HG02943 (cell line): Measurements from ENCODE around the gene PGP.
"Not testable (repeated sequence)": the region's sequence is repeated elsewhere in the genome, so short reads cannot be mapped to it uniquely, and the experiment has no call there.

Experiments used
- ATAC-seq: cut with Tn5 transposase; IDR thresholded peaks from one replicate; pipeline ENCODE4 v1.9.1; 2021; ENCODE audit warnings: mild to moderate bottlenecking, low read depth, moderate library complexity; ENCODE audit not compliant: unreplicated experiment

PGP gene

GRCh38 chr16:2214719-2214968, at the start of gene PGP:
Gene PGP, minus strand, starts transcription at chr16:2214840. Its CDS starts 63 bp downstream, at chr16:2214777.
- ATAC-seq, result no peak

DNA sequence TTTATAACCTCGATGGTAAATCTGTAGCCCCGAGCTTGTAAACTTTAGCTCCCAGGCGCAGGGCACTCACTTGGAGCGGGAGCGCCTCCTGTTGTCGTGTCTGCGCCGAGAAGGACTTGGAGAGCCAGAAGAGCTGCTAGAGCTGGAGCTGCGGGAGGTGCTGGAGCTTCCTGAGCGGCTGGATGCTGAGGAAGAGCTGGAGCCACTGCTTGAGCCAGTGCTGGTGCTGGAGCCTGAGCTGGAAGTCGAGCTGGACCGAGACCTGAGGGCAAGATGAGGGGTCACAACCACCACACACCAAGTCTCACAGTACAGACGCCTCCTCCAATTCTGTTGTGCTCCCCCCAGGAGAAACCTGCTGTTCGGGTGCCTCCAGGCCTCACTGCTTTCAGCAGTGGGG, 48.4 kb upstream of the PGP start:
- not testable (repeated sequence) for ATAC-seq

- ATAC-seq, result no peak
These were observed 45.6 kb upstream of the PGP start for GRCh38 chr16:2260250-2260649.

DNA sequence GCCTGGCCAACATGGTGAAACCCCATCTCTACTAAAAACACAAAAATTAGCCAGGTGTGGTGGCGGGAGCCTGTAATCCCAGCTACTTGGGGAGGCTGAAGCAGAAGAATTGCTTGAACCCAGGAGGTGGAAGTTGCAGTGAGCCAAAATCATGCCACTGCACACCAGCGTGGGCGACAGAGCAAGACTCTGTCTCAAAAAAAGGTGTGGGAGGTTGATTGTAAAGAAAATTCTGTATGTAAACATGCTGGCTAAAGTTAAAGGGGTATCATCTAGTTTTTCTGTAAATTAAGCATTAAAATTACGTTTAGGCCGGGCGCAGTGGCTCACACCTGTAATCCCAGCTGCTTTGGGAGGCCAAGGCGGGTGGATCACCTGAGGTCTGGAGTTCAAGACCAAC, 43.9 kb upstream of the PGP start:
- not testable (repeated sequence) for ATAC-seq

DNA sequence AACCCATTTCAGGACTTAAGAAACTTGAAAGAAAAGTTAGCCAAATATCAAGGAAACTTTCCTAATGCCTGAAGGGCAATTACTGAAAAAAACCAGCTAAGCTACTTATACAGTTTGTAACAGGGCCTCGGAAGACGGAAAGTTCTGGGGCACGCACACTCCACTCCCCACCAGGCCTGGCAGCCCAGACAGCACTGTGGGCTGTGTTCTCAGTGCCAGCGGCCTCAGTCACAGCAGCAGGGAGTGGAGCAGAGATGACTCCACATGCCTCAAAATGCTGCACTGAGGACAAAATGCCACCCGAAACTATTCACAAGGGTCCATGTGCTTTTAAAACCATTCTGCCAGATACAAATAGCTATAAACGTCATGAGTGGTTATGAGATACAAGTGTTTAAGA, 43.1 kb upstream of the PGP start:
- ATAC-seq, result no peak

- no peak for ATAC-seq
These were observed 42.0 kb upstream of the PGP start for GRCh38 chr16:2256531-2257140.

GRCh38 chr16:2253293-2253692, 38.7 kb upstream of the PGP start:
- no peak for ATAC-seq

GRCh38 chr16:2252806-2253148, 38.1 kb upstream of the PGP start:
- no peak for ATAC-seq

- peak; percentile 79 for ATAC-seq
These were observed 36.9 kb upstream of the PGP start, which contains the start of gene ECI1 for GRCh38 chr16:2251296-2252111. Gene ECI1, minus strand, starts transcription at chr16:2251587. Its CDS starts 21 bp downstream, at chr16:2251566.

DNA sequence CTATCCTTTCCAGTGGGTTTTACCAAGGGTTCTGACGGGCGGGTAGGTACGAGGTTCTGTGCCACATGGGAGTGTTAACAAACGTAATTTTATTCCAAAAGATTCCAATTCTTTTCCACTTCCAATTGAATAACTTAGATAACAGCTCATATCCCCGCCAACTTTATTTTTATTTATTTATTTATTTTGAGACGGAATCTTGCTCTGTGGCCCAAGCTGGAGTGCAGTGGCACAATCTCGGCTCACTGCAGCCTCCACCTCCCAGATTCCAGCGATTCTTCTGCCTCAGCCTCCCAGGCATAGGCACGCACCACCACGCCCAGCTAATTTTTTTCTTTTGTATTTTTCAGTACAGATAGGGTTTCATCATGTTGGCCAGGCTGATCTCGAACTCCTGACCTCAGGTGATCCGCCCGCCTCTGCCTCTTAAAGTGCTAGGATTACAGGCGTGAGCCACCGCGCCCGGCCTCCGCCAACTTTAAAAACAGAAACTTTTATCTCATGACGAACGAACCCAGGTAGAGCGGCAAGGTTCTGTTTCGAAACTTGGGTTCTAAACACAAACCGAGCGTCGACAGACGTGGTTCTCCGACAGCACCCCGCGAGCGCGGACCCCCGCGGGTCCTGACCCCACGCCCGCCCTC, 36.1 kb upstream of the PGP start:
- no peak for ATAC-seq

DNA sequence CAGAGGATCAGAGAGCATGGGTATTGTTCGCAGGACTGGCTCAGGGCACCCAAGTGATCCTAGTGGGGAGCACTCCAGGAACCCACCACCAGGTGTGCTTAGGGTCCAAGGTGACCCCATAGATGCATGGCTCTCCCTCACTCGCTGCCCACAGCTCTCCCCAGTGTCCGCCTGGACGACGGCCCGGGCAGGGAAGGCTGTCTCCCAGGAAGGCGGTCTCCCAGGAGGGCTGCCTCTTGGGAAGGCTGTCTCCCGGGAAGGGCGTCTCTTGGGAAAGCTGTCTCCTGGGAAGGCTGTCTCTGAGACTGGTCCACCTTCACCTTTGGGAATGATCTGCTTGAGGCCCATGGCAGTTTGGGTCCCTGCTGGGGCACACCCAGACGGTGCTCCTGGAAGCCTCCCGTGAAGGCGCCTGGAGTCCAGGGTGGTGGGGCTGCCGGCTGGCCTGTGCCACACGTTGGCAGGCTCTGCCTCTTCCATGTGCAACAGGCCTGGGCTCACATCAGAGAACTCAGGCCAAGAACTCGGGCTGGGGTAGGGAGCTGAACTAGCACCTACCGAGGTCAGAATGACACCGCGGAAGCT, 31.8 kb upstream of the PGP start:
- ATAC-seq, result no peak

DNA sequence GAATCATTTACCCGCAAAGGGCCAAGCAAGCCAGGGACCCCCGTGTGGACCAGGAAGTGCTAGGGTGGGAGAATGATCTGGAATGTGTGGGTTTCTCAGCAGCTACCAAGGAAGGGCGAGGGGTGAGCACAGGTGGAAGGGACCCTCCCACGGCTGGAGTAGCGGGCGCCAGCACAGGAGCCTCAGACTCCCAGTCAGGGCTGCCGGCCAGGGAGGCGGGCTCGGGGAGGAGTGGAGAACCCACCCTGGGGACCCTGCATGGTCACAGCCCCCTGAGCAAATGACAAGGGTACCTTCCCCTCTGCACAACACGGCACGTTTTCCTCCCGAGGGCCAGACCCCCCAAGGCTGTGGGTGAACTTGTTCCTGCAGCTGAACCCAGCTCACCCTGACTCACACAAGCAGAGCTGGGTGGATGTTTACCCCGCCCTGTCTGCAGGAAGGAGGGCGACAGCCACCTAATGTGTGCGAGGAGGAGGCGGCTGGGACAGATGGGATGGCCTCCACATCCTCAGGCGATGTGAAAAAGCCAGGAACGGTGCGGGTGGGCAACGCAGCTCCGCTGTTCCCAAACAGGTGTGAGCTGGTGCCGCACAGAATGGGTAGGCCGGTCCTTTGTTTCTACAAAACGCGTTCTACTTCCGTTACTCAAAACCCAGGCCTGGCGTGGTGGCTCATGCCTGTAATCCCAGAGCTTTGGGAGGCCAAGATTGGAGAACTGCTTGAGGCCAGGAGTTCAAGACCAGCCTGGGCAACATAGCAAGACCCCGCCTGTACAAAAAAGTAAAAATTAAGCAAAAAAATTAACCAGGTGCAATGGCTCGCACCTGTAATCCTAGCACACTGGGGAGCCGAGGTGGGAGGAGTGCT, 30.5 kb upstream of the PGP start:
- ATAC-seq, result no peak

DNA sequence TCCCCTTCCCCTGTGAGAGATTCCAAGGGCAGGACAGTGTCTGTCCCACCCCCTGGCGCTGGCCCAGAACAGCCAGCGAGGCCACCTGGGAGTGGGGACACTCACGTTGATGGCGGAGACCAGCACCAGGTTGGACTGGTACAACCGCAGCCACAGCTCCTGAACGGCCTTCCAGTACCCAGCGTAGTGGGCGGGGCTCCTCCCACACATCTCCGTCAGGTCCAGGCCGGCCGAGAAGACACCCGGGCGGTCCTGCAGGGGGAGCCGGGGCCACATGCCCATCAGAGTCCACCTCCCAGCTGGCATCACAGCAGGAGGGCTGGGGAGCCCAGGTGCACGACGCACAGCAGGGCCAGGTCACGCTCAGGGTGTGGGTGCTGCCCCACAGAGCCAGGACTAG, 29.7 kb upstream of the PGP start:
- ATAC-seq, result no peak

DNA sequence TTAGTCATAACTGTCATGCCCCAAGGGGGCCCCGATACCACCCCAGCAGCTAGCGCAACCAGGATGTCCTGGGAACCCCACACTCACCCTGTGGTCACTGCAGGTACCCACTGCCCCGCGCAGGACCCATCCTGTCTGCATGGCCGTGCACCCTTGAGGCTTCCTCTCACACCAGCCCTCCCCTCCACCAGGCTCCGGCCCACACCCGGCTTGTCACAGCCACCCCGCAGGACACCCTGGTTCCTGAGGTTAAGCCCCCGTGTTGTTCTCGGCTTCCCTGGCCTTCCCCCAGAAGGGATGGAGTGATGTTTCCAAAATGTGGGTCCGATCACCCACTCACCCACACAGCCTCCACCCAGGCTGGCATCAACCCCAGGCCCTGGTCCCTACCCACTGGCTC, 29.1 kb upstream of the PGP start:
- no peak for ATAC-seq

DNA sequence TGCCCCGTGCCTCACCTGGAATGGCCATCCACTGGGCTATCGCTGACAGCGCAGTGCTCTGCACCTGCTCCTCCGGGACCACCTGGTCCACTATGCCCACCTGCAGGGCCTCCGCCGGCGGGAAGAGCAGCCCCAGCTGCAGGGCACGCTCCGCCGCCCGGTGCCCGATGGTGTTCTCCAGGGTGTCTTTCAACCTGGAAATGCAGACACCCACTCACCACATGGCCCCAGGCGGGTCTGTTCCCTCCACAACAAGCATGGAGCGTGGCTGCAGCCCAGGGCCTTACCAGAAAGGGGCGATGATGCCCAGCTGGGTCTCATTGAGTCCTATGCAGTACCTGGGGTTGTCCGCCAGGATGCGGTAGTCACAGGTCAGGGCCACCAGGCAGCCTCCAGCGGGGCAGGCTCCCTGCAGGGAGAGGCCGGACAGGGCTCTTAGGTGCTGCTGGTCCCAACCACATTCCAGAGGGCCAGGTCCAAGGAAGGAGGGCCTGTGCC, 28.4 kb upstream of the PGP start:
- no peak for ATAC-seq

DNA sequence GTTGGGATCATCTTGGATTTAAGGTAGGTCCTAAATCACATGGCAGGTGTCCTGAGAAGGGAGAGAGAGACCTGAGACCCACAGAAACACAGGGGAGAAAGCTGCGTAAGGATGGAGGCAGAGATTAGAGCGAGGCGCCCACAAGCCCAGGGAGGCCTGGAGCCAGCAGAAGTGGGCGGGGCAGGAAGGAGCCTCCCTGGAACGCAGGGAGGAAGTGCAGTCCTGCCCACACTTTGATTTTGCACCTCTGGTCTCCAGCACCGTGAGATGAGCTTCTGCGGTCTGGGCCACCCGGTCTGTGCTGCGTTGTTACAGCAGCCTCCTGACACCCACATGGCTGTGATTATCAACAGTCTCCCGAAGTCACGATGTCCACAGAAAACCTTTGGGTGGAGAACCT, 28.0 kb upstream of the PGP start:
- no peak for ATAC-seq

GRCh38 chr16:2240331-2240730, 25.7 kb upstream of the PGP start:
- not testable (repeated sequence) for ATAC-seq

GRCh38 chr16:2238838-2239675, 24.4 kb upstream of the PGP start:
- ATAC-seq, result no peak

DNA sequence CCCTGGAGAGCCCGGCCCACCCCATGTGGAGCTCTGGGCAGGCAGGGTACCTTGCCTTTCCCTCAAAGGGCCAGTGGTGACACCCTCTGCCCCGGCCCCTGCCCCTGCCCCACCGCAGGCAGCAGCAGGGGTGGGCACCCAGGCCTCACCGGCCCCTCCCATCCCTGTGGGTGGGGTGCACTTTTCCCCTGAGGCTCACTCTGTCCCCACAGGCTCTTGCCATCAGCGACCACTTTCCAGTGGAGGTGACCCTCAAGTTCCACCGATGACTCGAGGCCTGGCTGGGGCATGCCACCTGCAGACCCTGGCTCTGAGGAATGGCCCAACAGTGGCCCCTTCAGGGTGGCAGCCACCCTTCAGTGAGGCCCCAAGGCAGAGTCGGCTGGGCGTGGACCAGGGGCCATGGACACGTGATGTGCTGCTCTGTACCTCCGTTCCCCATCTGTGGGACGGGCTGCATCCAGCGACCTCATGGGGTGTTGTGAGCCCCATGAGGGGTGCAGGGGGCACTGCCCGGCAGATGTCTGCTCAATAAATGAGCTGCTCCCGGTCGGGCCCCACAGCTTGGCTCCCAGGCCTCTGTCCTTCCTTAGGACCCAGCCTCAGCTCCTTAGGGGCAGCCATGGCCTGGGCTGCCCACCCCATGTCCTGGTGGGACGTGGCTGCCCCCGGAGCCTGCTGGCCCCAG, 23.7 kb upstream of the PGP start:
- ATAC-seq, result no peak
